DND-41 (cell line): ENCODE data around the gene RAI1.

Experiments used
- ATAC-seq: fragments of 200-7000 bp; cut with Tn5 transposase; 3 replicates; pipeline ENCODE4 v1.9.1; 2021; ENCODE audit warnings: low read depth; ENCODE audit not compliant: insufficient read depth
- DNase-seq: peaks from one replicate; pipeline ENCODE4 v3.0.0-alpha.2; 2020
- H2AFZ ChIP-seq: 2 replicates; pipeline ENCODE4 v1.6.0; 2012; ENCODE audit warnings: low read depth, low read length
- H3K27ac ChIP-seq: 2 replicates; pipeline ENCODE4 v1.5.1; 2012; ENCODE audit warnings: low read length, inconsistent platforms
- H3K27me3 ChIP-seq: fragments of 200-600 bp; sonication (generic); 2 replicates; pipeline ENCODE4 v1.6.0; 2012; ENCODE audit warnings: low read length, mild to moderate bottlenecking, inconsistent platforms; ENCODE audit not compliant: insufficient read depth, poor library complexity
- H3K36me3 ChIP-seq: 2 replicates; pipeline ENCODE4 v1.5.1; 2012; ENCODE audit warnings: low read length, inconsistent platforms; ENCODE audit not compliant: insufficient read depth
- H3K4me1 ChIP-seq: 2 replicates; pipeline ENCODE4 v1.5.1; 2012; ENCODE audit warnings: mild to moderate bottlenecking, low read length; ENCODE audit not compliant: insufficient read depth
- H3K4me2 ChIP-seq: 2 replicates; pipeline ENCODE4 v1.6.0; 2012; ENCODE audit warnings: mild to moderate bottlenecking, moderate library complexity, low read length, inconsistent platforms; ENCODE audit not compliant: insufficient read depth
- H3K4me3 ChIP-seq, 2 experiments: fragments of 200-600 bp in 1 of 2; shearing (Covaris generic) in 1 of 2; 2 replicates each; pipeline ENCODE4 v1.5.1; 2012 to 2016; ENCODE audit warnings: inconsistent platforms in 2 of 2, low read length in 2 of 2, mild to moderate bottlenecking in 2 of 2, low read depth in 1 of 2, moderate library complexity in 1 of 2
- H3K79me2 ChIP-seq: 2 replicates; pipeline ENCODE4 v1.6.0; 2012; ENCODE audit warnings: low read length, inconsistent platforms; ENCODE audit not compliant: insufficient read depth
- H3K9ac ChIP-seq: 2 replicates; pipeline ENCODE4 v1.6.0; 2012; ENCODE audit warnings: low read depth, mild to moderate bottlenecking, inconsistent platforms, low read length, moderate library complexity
- H3K9me3 ChIP-seq: 2 replicates; pipeline ENCODE4 v1.5.1; 2012; ENCODE audit warnings: low read length, moderate library complexity, mild to moderate bottlenecking, inconsistent platforms; ENCODE audit not compliant: insufficient read depth, severe bottlenecking
- H4K20me1 ChIP-seq: 2 replicates; pipeline ENCODE4 v1.6.0; 2012; ENCODE audit warnings: low read length; ENCODE audit not compliant: insufficient read depth
- CTCF ChIP-seq: IDR thresholded peaks from 2 replicates; pipeline ENCODE4 v1.5.1; 2012; ENCODE audit warnings: borderline replicate concordance, low read length, moderate library complexity, mild to moderate bottlenecking; ENCODE audit not compliant: poor library complexity, severe bottlenecking; ENCODE audit errors: extremely low read depth
- EZH2 ChIP-seq: IDR thresholded peaks from 3 replicates; pipeline ENCODE4 v1.6.1; 2012; ENCODE audit warnings: borderline replicate concordance, low read depth, mild to moderate bottlenecking, moderate library complexity, low read length, inconsistent platforms; ENCODE audit not compliant: severe bottlenecking

The RAI1 gene

DNA sequence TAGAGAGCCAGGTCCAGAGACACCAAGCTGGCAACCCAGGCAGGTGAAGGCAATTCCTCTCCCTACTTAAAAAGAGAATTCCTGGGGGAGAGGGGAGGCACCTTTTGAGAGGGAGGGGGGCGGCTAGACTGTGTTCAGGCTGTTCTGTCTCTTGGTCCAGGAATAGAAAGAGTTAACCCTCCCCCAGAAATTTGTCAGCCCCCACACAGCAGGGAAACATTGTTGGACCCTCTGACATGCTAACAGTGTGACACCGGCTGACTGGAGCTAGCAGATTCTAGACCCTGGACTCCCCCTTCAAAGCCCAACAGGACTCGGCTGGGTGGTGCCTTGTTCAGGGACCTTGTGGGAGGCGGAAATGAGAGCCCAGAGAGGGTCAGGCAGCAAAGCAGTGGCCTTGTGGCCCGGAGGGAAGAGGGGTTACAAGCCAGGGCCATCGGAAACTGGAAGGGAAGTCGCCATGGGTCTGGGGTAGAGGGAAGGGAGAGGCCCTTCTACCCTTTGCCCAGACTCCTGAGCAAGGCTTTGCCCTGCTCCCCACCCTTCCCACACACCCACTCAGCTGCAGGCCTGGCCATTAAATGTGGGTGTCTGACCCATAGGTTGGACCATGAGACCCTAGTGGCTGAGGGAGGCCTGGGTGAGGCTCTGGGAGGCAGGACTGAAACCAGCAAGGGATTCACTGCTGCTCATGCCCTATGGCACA, 44.6 kb downstream of the RAI1 start:
- H4K20me1 ChIP-seq: peaks cover 86% of the 10 kb centered on the region
- no peak for ATAC-seq
- peaks cover 97% of the 10 kb centered on the region for H3K79me2 ChIP-seq
- H3K27ac ChIP-seq: no peak overlapping the region
- no peak overlapping the region for H3K4me3 ChIP-seq
- H3K4me2 ChIP-seq: no peak overlapping the region
- H3K4me1 ChIP-seq: no peaks in the 10 kb centered on the region
- TF ChIP-seq EZH2: no peak
- no peak for TF ChIP-seq CTCF
- no peak overlapping the region for H2AFZ ChIP-seq
- H3K9me3 ChIP-seq: no peaks in the 10 kb centered on the region
- H3K27me3 ChIP-seq: no peaks in the 10 kb centered on the region
- no peak overlapping the region for H3K9ac ChIP-seq
- peaks cover 67% of the 10 kb centered on the region for H3K36me3 ChIP-seq
- no peak for DNase-seq

GRCh38 chr17:17726458-17727060, 45.3 kb downstream of the RAI1 start:
- TF ChIP-seq EZH2 (no peak), CTCF (no peak)
- Histone ChIP-seq H4K20me1 (peaks cover 86% of the 10 kb centered on the region), H3K4me2 (no peak overlapping the region), H3K36me3 (peaks cover 67% of the 10 kb centered on the region), H3K4me1 (no peaks in the 10 kb centered on the region), H3K27ac (no peak overlapping the region), H3K9me3 (no peaks in the 10 kb centered on the region), H3K4me3 (no peak overlapping the region), H2AFZ (no peak overlapping the region), H3K9ac (no peak overlapping the region), H3K79me2 (peaks cover 97% of the 10 kb centered on the region), H3K27me3 (no peaks in the 10 kb centered on the region)
- ATAC-seq (no peak), DNase-seq (no peak)

DNA sequence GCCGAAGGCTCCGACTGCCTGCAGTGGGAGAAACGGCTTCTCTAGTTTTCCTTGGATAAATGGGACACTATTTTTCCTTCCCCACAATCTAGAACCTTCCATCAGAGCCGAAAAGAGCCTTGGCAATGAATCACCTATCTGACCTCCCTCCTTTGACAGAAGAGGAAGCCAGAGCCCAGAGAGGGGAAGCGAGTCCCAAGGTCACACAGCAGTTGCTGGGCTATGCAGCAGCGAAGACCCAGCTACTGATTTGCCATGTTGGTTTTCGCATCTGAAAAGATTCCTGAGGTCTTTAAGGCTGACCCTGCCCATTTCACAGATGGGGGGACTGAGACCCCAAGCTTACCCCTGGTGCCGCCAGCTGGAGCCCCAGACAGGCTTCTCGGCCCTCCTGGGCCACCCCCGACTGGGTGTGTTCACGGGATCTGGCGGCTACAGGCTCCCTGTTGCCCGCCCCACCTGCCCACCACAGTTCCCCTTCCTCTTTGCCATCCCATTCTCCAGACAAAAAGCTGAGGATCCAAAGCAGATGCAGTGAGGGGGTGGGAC, 45.9 kb downstream of the RAI1 start:
- Histone ChIP-seq H3K27ac (no peak overlapping the region), H3K9ac (no peak overlapping the region), H3K9me3 (no peaks in the 10 kb centered on the region), H2AFZ (no peak overlapping the region), H3K4me3 (no peak overlapping the region), H3K79me2 (peaks cover 97% of the 10 kb centered on the region), H3K4me1 (no peaks in the 10 kb centered on the region), H3K4me2 (no peak overlapping the region), H3K36me3 (peaks cover 67% of the 10 kb centered on the region), H3K27me3 (no peaks in the 10 kb centered on the region), H4K20me1 (peaks cover 87% of the 10 kb centered on the region)
- no peak for TF ChIP-seq EZH2
- TF ChIP-seq CTCF: no peak
- no peak for DNase-seq
- ATAC-seq: no peak
